Umbilical cord (tissue), 2 donors: ENCODE measurements around the gene ERFL. TPM values are rescaled to one million over a fixed set of nuclear protein-coding genes. Genes with fewer than 3 reads are reported as not detected.
"Not testable (repeated sequence)": the region's sequence is repeated elsewhere in the genome, so short reads cannot be mapped to it uniquely, and the experiment has no call there.

ENCODE experiments used
- DNase-seq: peaks from one replicate; pipeline ENCODE4 v3.0.0-alpha.2; 2015; ENCODE audit warnings: low spot score
- total RNA-seq: library from RNA; depleted of rRNA; stranded (reverse); fragments of >200 nt; gene quantifications from one replicate; pipeline ENCODE4 v1.2.3, GENCODE V29; 2014; ENCODE audit warnings: low replicate concordance; ENCODE audit not compliant: insufficient read depth

ERFL gene
- total RNA-seq, 1 donor from 2014 or later = not detected

DNA sequence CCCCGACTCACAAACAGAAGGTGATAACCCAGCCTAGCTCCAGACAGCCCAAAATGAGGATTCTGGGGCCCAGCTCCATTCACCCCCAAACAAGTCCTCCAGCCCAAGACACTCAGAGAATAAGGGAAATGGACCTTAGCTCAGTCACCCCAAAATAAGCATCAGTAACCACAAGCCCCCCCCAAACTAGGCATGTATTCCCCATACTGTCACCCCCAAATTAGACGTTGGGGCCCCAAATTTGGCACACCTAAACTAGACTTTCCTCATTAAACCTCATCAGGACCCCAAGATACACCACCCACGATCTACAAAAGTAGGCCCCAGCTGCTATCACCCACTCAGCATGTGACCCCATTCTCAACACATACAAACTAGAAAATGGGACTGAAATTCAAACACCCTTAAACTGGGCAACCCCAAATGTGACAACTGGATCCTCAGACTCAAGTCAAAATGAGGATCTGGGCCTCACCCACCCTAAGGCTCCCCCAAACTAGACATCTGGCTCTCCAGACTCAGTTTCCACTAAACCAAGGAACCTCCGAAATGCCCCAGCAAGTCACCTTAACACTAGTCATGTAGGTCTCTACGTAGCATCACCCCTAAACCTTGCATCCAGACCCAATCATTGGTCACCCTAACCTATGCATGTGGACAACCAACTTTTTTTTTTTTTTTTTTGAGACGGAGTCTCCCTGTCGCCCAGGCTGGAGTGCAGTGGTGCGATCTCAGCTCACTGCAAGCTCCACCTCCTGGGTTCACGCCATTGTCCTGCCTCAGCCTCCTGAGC is 13.4 kb upstream of the ERFL start:
- DNase-seq = no peak

DNA sequence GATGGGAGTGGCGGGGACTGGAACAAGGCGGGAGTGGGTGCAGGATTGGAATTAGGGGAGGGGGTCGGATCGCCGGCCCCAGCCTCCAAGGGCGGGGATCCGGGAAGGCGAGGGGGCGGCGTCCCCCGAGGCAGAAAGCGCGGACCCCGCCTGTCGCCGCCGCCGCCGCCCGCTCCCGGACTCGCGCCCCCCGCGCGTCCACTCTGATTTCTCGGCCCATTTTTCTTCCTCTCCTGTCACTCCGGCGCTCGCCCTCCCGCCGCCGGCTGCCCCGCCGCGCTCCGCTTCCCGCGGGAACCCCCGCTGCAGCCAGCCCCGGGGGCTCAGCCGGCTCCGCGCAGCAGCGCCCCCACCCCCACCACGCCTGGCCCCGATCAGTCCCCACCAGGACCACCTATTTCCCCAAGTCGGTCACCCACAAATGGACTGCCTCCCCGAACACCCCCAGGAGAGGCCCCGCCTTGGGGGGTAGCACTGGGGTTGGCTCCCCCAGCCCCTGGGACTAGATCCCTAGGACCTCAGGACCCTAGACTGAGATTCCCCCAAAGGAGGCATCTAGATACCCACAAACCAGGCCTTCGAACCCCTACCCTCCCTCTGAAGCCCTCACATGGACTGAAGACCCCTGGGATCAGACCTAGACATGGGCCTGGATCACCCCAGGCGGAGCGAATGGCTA is 12.6 kb upstream of the ERFL start:
- no peak for DNase-seq

GRCh38 chr19:41939861-41940730 is 11.8 kb upstream of the ERFL start:
- no peak for DNase-seq

- DNase-seq = not testable (repeated sequence)
These were observed 11.0 kb upstream of the ERFL start for GRCh38 chr19:41939209-41939608.

DNA sequence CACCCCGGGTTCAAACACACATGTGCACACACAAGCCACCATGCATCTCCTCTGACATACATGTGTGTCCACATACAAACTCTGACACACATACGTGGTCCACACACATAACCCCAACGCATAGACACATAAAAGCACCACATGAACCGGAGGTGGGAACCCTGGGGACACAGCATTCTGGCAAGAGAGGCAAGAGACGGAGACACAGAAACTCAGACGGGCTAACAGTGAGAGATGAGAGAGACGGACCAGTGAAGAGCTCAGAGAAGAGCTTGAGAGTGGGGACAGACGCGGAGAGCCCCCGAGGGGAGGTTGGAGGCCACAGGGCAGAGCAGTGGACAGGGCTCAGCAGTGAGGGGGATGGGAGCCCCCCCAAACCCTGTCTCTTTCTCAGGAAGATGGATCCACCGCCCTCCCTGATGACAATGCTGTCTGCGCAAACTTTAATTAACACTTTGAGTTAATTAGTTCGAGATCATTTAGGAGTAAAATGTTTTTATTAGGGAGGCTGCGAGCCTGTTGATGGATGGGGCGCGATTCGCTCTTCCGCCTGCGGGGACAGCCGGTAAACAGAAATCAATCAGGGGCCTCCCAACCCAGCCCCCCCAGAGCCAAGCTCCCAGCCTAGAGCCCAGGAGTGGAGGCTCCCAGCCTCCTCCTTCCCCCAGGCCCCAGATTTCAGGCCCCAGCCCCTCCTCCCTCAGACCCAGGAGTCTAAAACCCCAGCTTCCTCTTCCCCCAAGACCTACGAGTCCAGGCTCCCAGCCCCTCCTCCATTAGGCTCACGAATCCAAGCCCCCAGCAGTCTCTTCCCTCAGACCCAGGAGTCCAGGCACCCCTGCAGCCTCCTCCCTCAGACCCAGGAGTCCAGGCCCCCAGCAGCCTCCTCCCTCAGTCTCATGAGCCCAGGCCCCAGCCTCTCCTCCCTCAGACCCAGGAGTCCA is 9.5 kb upstream of the ERFL start:
- DNase-seq = no peak

DNA sequence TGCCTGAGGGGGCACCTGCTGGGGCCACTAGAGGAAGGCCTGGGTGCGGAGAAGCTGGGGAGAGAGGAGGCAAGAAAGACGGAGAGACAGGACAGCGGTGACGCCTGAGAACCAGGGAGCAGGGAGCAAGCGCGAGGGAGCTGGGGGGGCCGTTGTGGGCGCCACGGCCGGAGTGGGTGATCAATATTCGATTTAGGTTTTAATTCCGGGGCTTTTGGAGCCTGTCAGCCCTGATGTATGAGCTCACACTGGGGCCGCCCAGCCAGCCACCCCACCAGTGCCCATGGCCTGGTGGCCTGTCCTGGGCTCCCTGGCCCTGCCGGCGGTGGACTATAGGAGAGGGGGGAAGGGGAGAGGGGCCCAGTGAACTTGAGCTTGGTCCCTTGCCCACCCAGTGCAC is 8.7 kb upstream of the ERFL start:
- DNase-seq = no peak

GRCh38 chr19:41936416-41936850 is 8.2 kb upstream of the ERFL start:
- DNase-seq = no peak

- DNase-seq = no peak
These were observed 7.6 kb upstream of the ERFL start for GRCh38 chr19:41935760-41936415.

DNA sequence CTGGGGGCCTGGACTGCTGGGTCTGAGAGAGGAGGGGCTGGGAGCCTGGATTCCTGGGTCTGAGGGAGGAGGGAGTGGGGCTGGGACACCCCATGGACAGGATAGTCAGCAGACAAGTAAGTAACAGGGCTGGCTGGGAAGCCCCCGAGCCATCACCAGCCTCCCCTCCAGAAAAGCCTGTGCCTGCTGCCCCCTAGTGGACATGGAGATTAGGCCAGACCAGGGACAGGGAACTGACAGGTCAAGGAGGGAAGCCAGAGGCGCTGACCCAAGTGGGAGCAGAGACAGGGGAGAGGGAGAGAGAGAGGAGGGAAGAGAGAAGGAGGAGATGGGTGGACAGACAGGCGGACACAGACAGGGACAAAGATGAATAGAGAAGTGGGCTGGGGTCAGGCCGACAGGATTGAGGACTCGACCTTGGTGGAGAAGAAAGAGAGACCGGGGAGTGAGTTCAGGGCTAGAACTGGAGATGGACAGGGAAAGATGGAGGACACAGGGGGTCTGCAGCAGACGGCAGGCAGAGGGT is 6.7 kb upstream of the ERFL start:
- peak; percentile 43 for DNase-seq

DNA sequence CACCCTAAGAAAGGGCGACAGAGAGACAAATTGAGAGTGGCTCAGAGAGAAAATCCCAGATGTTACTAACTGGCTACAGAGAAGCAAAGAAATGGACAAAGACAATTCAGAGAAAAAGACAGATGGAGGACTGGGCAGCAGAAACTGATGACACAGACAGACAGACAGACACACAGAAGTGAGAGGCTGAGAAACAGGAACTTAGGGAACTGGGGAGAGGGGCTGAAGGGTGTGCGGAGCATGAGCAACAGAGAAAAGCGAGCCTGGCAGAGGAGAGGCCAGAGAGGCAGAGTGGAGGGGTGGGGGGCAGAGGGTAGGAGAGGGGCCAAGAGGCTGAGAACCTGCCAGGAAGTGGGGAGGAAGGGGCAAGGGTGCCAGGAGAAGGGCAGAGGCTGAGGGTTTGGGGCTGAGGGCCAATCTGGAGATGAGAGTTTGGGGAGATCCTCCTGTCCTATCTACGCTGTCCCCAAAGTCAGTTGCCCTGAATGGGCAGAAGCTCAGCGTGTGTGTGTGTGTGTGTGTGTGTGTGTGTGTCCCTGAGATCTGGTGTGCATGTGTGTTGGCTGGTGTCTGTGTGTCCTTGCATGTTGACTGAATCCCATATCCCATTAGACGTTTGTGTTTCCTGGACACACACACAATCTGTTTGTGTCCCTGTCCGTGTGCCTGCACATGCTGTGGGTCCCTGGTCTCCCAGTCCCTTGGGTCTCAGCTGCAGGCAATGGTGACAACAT is 5.6 kb upstream of the ERFL start:
- no peak for DNase-seq

DNA sequence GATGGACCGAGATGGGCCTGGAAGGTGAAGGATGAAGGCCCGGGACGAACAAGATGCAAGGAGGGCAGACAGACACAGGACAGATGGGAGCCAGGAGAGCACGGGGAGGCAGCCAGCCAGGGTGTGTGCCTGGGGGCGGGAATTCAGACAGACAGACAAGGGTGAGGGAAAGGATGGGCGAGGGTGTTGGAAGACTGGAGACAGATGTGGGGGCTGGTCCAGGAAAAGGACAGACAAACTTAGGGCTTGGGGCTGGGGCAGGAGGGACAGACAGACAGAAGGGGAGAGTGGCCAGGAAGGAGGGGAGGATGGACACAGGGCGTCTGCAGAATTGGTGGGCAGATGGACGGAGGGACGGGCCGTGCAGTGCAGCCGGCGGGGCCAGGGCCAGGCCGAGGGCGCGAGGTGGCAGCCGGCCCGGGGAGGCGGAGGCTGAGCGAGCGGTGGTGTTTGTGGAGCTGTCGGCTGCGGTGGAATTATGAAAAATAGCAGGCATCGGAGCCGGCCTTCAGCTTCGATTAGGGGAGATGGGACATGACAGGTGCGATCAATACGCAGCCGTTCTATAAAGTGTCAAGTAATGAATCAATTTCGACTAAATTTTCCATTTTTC is 4.6 kb upstream of the ERFL start:
- no peak for DNase-seq

DNA sequence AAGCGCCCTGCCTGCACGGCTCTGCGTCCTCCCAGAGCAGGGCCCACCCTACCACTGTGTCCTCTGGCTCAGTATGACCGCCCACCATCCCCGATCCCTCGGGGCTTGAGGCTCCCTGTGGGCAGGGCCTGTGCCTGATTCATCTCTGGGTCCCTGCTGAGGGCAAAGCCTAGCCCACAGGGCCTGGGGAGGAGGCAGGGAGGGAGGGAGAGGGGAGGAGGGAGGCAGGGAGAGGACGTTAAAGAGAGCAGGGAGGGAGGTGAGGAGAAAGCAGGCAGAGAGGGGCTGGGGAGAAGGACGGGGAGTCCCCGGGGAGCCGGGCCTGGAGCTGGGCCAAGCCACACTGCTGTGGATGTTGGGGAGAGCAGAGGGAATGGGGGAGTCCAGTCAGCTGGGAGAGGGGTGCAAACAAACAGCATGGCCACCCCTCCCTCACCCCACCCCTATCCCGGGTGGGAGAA is 4.0 kb upstream of the ERFL start:
- DNase-seq = no peak

- DNase-seq = no peak
These were observed 2.8 kb upstream of the ERFL start for GRCh38 chr19:41930926-41931592.

- DNase-seq = no peak
These were observed 2.1 kb upstream of the ERFL start for GRCh38 chr19:41930322-41930722.

DNA sequence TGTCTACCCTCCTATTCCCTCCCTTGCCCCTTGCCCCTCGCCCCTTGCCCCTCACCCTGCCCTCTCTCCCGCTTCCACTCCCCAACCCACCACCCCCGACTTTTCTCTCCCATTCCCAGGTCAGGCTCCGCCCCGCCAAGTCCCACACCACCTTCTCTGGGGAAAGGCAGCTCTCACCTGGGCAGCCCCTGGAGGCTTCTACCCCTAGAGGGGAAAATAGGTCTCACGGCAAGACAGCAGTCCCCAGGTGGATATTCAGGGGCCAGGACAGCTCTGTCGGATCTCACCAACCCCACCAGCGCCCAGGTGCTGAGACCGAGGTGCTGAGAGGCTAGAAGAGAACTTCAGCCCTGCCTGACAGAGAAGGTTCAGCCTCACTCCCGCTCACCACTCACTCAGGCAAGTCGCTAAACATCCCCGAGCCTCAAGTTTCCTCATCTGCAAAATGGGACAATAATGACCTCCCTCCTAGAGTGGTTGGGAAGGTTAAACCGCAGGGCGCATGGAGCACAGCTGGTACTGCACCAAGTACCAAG is 1.4 kb upstream of the ERFL start:
- no peak for DNase-seq

GRCh38 chr19:41928754-41929535 is 696 bp upstream of the ERFL start:
- no peak for DNase-seq

GRCh38 chr19:41927497-41928192 is 604 bp downstream of the ERFL start:
- DNase-seq = no peak
